Muscle layer of colon (tissue), 2 donors: Measurements from ENCODE around the gene NMNAT2.
A peak's percentile ranks its signal among the peaks of the same experiment; 100 is the strongest.

Experiments
- H3K27ac ChIP-seq: one replicate; pipeline ENCODE4 v1.7.0; 2013; ENCODE audit warnings: low read depth, mild to moderate bottlenecking, low read length, moderate library complexity
- H3K27me3 ChIP-seq, 2 donors: one replicate each; pipeline ENCODE4 v1.7.0; 2013; ENCODE audit warnings: low read length in 2 of 2, mild to moderate bottlenecking in 2 of 2; ENCODE audit not compliant: insufficient read depth in 2 of 2, control insufficient read depth in 1 of 2
- H3K36me3 ChIP-seq: one replicate; pipeline ENCODE4 v1.7.0; 2013; ENCODE audit warnings: mild to moderate bottlenecking, low read length; ENCODE audit not compliant: insufficient read depth
- H3K4me1 ChIP-seq: one replicate; pipeline ENCODE4 v1.7.0; 2013; ENCODE audit warnings: mild to moderate bottlenecking, low read length; ENCODE audit not compliant: insufficient read depth
- H3K4me3 ChIP-seq, 2 donors: one replicate each; pipeline ENCODE4 v1.7.0; 2013; ENCODE audit warnings: low read length in 2 of 2, low read depth in 1 of 2, mild to moderate bottlenecking in 1 of 2, moderate library complexity in 1 of 2
- H3K9ac ChIP-seq: one replicate; pipeline ENCODE4 v1.7.0; 2013; ENCODE audit warnings: low read length
- H3K9me3 ChIP-seq: one replicate; pipeline ENCODE4 v1.7.0; 2013; ENCODE audit warnings: mild to moderate bottlenecking, low read length
- donor health status: abdominal sarcoma.
- donor health status: Adenocarcinoma of cecum.

The NMNAT2 gene

DNA sequence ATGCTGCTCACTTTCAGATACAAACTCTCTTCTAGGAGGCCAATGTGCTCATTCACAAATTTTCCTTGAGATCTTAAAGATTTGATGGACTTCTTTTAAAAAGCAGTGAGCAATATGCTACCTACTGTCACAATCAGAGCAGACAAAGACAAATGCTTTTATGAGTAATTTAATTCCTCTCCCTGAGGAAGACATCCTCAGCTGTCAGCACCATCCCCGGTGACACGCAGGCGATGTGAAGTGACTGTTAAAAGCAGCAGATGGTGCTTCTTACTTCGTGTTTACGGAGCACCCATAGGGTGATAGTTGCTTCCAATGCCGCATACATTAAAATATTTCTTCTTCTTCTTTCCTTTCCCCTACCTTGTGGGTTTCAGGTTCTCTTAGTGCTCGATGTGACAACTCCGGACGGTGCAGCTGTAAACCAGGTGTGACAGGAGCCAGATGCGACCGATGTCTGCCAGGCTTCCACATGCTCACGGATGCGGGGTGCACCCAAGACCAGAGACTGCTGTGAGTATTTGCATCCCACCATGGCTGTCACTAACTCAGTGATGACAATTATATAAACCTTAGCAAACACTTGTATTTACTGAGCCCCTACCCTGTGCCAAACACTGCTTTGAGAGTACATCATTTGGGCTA lies 203.0 kb downstream of the NMNAT2 start:
- H3K27me3 ChIP-seq: no peaks in the 10 kb centered on the region
- no peak overlapping the region for H3K27ac ChIP-seq
- no peak overlapping the region for H3K9ac ChIP-seq
- H3K36me3 ChIP-seq: no peaks in the 10 kb centered on the region
- peaks cover 41% of the 10 kb centered on the region for H3K4me1 ChIP-seq
- no peak overlapping the region for H3K4me3 ChIP-seq
- H3K9me3 ChIP-seq: no peaks in the 10 kb centered on the region

DNA sequence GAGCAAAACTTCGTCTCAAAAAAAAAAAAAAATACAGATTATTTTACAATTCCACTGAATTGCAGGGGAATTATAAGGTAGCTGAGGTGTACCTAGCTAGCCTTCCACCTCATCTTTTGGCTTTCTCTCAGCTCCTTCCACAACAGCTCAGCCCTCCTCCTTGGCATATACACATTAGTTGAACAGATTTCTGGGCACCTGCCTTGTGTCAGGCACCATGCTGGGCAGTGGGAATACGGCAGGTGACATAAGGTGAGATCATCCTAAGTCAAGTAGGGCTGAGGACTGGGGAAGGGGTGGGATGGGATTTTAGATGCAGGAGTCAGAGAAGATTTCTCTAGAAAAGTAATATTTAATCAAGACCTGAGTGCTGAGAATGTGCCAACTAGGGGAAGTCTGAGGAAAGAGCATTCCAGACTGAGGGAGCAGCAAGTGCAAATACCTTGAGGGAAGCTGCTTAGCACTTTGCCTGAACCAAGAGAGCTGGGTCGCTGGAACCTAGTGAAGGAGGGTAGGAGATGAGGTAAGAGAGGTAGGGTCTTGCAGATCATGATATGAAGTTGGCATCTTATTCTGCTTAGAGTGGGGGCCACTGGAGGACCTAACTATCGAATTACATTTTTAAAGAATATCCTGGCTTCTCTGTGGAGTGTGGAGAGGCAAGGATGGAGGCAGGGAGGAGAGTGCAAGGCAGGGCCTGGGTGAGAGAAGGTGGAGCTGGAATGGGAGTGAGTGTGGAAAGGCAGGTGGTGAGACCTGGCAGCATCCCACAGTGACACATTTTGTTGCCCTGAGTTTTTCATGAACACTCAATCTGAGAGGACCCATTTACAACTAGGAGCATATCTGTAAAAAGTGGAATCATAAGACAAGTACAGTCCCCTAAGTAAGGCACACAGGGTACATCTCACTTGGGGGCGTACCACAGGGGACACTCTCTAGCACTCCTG lies 203.9 kb downstream of the NMNAT2 start:
- no peak overlapping the region for H3K27ac ChIP-seq

DNA sequence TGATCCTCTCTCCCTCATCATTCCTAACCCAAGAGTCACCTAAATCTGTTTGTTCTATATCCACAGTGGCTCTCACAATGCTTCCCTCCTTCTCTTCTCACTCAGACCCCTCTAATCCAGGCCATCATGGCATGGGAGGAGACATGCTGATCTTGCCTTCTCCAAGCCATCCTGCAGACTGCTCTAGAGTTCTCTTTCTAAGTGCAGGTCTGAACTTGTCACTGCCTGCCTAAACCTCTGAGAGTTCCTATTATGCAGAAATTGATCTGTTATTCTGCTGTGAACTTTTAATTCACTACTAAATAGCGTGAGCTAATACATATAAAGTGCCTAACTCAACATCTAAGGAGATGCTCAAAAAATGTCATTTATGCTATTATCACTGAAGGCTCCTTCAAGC lies 205.3 kb downstream of the NMNAT2 start:
- H3K9ac ChIP-seq: no peak overlapping the region
- peaks cover 22% of the 10 kb centered on the region for H3K4me1 ChIP-seq

More for the DNA sequence above, 203.9 kb downstream of the NMNAT2 start:
- Histone ChIP-seq H3K36me3 (no peaks in the 10 kb centered on the region), H3K9me3 (no peaks in the 10 kb centered on the region), H3K27me3 (no peaks in the 10 kb centered on the region), H3K4me3 (no peak overlapping the region), H3K4me1 (peaks cover 36% of the 10 kb centered on the region), H3K9ac (no peak overlapping the region)

DNA sequence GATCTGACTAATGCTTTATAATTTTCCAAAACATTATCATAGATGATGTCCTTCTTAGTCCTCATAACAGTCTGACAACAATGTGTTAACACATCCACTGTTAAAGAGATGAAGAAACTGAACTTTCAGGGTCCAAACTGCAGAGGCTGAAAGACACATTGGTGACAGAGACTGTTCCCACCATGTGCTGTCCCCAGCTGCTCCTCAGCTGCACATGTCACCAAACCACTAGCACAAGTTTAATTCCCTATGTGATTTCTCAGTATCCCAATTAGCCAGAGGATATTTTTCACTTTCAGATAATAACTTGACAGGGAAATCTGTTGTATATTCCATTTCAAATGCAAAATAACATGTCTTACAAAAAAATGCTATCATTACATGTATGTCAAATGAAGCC lies 207.5 kb downstream of the NMNAT2 start:
- Histone ChIP-seq H3K27ac (no peak overlapping the region), H3K36me3 (no peaks in the 10 kb centered on the region), H3K9ac (no peak overlapping the region), H3K4me3 (no peak overlapping the region), H3K4me1 (peaks cover 2% of the 10 kb centered on the region), H3K9me3 (no peaks in the 10 kb centered on the region), H3K27me3 (no peaks in the 10 kb centered on the region)

More for the DNA sequence above, 205.3 kb downstream of the NMNAT2 start:
- no peak overlapping the region for H3K4me3 ChIP-seq
- H3K27me3 ChIP-seq: no peaks in the 10 kb centered on the region
- H3K36me3 ChIP-seq: no peaks in the 10 kb centered on the region
- H3K9me3 ChIP-seq: no peaks in the 10 kb centered on the region
- no peak overlapping the region for H3K27ac ChIP-seq

DNA sequence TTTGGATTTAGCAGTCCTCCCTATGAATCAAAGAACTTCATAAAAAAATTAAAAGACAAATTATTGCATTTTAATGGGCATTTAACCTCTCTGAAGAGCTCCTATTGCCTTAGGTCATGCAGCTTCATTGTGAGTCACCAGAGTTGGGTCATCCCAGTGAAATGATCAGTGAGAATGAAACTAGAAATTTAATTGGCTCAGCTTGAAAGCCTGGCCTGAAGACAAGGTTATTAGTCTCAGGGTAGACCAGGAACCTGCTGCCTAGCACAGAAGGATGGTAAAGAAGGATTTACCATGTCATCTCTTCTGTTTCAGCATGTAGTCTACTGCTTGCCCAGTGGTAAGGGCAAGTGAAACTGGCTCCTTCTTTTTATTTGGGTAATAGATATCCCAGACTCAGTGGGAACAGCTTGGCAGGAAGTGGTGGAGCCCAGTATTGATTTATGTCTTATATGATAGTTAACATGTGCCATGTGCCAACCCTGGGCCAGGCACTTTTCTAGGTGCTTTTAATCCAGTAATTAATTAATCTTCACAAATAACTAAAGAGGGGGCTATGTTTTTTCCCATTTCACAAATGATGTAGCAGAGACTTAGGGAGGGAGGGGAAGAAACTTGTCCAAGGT lies 208.5 kb downstream of the NMNAT2 start:
- Histone ChIP-seq H3K4me1 (peaks cover 11% of the 10 kb centered on the region), H3K36me3 (no peaks in the 10 kb centered on the region), H3K9ac (no peak overlapping the region), H3K9me3 (no peaks in the 10 kb centered on the region), H3K4me3 (no peak overlapping the region), H3K27me3 (no peaks in the 10 kb centered on the region), H3K27ac (no peak overlapping the region)

DNA sequence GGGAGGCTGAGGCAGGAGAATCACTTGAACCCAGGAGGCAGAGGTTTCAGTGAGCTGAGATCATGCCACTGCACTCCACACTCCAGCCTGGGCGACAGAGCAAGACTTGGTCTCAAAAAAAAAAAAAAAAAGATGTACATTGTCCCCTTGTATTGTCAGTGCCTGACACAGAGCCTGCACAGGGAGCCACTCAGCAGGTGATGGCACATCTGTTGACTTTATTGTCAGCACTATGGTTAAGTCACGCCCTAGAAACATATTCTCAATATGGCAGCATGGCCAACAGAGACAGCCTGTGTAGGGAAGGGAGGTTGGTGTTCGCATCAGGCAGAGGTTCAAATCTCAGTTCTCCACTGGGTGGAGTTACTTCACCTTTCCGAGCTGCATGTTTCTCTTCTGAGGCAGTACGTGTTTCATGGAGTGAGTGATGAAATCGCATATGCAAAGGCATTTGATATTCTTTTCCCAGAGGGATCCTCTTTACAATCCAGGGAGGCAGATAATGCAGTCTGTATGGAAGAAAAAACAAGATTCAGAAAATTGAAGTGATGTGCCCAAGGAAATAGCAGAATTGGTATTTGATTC lies 211.6 kb downstream of the NMNAT2 start:
- Histone ChIP-seq H3K27ac (no peak overlapping the region), H3K4me3 (no peak overlapping the region), H3K4me1 (peaks cover 11% of the 10 kb centered on the region), H3K9me3 (no peaks in the 10 kb centered on the region), H3K9ac (no peak overlapping the region), H3K36me3 (no peaks in the 10 kb centered on the region), H3K27me3 (no peaks in the 10 kb centered on the region)

DNA sequence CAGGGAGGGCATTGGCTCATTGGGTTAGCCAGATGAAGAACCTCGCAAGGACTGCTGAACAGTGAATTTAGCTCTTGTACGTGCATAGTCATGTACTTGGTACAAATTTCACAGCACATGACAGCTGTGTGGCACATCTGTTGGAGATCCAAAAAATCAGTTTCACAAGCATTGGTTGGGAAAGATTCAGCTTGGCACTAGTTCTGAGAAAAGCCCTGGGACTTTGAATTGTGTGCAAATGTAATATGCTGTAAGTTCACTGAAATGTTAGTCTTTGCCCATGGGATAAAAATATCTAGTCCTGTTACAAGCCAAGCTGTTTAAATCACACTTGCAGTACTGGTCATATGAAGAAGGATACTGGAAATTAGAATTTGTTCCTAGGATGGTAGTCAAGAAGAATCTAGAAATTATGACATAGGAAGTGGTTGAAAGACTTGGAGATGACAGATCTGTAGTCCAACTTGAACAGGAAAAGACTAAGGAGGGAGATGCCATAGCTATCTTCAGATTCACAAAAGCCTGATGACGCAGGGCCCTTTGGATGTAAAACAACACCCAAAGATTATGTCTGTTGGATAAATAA lies 212.9 kb downstream of the NMNAT2 start:
- H3K4me3 ChIP-seq: no peak overlapping the region
- no peaks in the 10 kb centered on the region for H3K9me3 ChIP-seq
- peaks cover 11% of the 10 kb centered on the region for H3K4me1 ChIP-seq
- no peaks in the 10 kb centered on the region for H3K27me3 ChIP-seq
- H3K36me3 ChIP-seq: no peaks in the 10 kb centered on the region
- no peak overlapping the region for H3K27ac ChIP-seq
- H3K9ac ChIP-seq: no peak overlapping the region

DNA sequence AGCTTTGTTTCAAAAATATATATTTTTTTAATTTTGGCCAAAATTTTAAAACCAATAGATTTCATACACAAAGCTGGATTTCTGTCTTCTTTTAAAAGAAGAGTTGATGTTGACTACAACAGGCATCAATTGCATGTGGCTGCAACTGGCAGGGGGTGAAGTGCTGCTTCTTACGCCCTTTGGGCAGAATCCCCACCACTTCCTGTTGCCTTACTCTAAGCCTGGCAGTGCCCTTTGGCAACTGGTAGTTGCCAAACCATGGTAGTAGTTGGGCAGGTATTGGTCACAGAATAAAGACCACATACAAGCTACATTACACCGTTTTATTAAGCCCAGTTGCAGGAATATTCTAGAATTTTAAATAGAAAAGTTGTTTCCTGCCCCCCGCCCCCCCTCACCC lies 215.1 kb downstream of the NMNAT2 start:
- Histone ChIP-seq H3K36me3 (no peaks in the 10 kb centered on the region), H3K4me3 (no peak overlapping the region), H3K9me3 (no peaks in the 10 kb centered on the region), H3K27ac (no peak overlapping the region), H3K27me3 (no peaks in the 10 kb centered on the region), H3K9ac (no peak overlapping the region), H3K4me1 (peaks cover 19% of the 10 kb centered on the region)

DNA sequence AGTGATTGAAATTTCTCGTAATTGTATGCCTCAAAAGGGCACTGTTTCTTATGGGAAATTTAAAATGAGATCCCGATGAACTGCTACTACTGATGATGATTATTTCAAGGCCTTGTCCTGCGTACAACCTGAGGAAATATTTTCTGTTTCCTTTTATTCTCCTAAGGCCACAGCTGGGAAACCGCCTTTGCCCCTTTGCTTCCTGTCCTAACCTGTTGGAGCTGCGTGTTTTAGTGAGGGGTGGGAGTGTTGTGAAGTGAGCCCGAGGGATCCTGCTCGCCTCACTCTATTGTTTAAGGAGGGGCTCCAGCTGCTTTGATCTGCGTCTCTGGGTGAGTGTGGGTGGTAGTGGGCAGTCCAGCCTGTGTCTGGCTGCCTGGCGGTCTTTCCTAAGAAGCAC lies 217.7 kb downstream of the NMNAT2 start:
- peaks cover 15% of the 10 kb centered on the region for H3K4me1 ChIP-seq
- H3K4me3 ChIP-seq: no peak overlapping the region
- H3K36me3 ChIP-seq: no peaks in the 10 kb centered on the region
- H3K27me3 ChIP-seq: no peaks in the 10 kb centered on the region
- H3K9me3 ChIP-seq: no peaks in the 10 kb centered on the region
- H3K27ac ChIP-seq: no peak overlapping the region
- no peak overlapping the region for H3K9ac ChIP-seq

DNA sequence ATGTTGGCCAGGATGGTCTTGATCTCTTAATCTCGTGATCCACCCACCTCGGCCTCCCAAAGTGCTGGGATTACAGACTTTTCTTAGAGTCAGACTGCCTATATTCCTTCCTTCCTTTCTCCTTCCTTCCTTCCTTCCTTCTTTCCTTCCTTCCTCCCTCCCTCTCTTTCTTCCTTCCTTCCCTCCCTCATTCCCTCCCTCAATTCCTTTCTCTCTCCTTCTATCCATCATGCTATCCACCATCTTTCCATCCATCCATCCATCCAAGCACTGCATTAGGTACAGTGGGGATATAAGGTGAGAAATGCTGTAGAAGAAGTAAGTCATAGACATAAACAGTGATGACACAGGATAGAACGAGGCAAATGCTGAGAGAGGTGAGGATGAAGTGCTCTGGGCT lies 218.9 kb downstream of the NMNAT2 start:
- Histone ChIP-seq H3K4me1 (peaks cover 9% of the 10 kb centered on the region), H3K36me3 (no peaks in the 10 kb centered on the region), H3K4me3 (no peak overlapping the region), H3K9ac (no peak overlapping the region), H3K27me3 (no peaks in the 10 kb centered on the region), H3K9me3 (no peaks in the 10 kb centered on the region), H3K27ac (no peak overlapping the region)

DNA sequence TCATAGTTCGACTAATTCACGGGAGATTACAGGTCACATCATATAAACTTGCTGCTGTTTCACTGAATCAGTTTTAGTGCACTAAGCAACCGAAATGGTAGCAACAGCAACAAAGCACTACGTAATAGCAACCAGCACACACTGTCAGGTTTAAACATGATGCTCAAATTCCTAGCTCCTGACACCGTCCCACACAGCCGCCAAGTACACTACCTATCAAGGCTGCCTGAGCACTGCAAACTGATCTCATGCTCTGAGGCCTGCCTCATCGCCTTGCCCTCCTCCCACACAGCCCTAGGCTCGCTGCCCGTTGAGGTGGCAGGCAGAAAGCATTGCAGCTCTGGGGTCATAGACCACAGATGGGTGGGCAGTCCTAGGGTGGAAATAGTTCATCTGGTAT lies 219.7 kb downstream of the NMNAT2 start:
- Histone ChIP-seq H3K4me3 (no peak overlapping the region), H3K27ac (peak overlapping the region; percentile 40), H3K9ac (peak overlapping the region; percentile 27), H3K9me3 (no peaks in the 10 kb centered on the region), H3K36me3 (no peaks in the 10 kb centered on the region), H3K4me1 (peaks cover 9% of the 10 kb centered on the region), H3K27me3 (no peaks in the 10 kb centered on the region)
